H9 (cell line): ENCODE data around the gene GPR180. TPM values are rescaled to one million over a fixed set of nuclear protein-coding genes. Genes with fewer than 3 reads are reported as not detected.

ENCODE experiments used
- DNase-seq: peaks from one replicate; pipeline ENCODE4 v3.0.0-alpha.2; 2017
- H2AFZ ChIP-seq: one replicate; pipeline ENCODE4 v1.6.1; 2013; ENCODE audit warnings: mild to moderate bottlenecking, low read length, control low read depth, moderate library complexity
- H2AK5ac ChIP-seq: 2 replicates; pipeline ENCODE4 v1.6.1; 2013; ENCODE audit warnings: low read length, control low read depth, mixed read lengths; ENCODE audit not compliant: insufficient read length
- H2BK120ac ChIP-seq: one replicate; pipeline ENCODE4 v1.6.1; 2013; ENCODE audit warnings: low read depth, mild to moderate bottlenecking, low read length, control low read depth, inconsistent platforms; ENCODE audit not compliant: poor library complexity, severe bottlenecking
- H2BK12ac ChIP-seq: 2 replicates; pipeline ENCODE4 v1.6.1; 2013; ENCODE audit warnings: low read length, control low read depth, mixed read lengths, low read depth; ENCODE audit not compliant: insufficient read length
- H2BK15ac ChIP-seq: 2 replicates; pipeline ENCODE4 v1.6.1; 2013; ENCODE audit warnings: low read depth, low read length, control low read depth
- H2BK20ac ChIP-seq: one replicate; pipeline ENCODE4 v1.6.1; 2013; ENCODE audit warnings: low read depth, mild to moderate bottlenecking, low read length, control low read depth, inconsistent platforms; ENCODE audit not compliant: poor library complexity, severe bottlenecking
- H2BK5ac ChIP-seq: 2 replicates; pipeline ENCODE4 v1.6.1; 2013; ENCODE audit warnings: low read length, control low read depth, mixed read lengths; ENCODE audit not compliant: insufficient read length
- H3K14ac ChIP-seq: 2 replicates; pipeline ENCODE4 v1.6.1; 2013; ENCODE audit warnings: low read length, control low read depth; ENCODE audit not compliant: insufficient read depth
- H3K18ac ChIP-seq: 2 replicates; pipeline ENCODE4 v1.6.1; 2013; ENCODE audit warnings: low read depth, mild to moderate bottlenecking, mixed read lengths, low read length, control low read depth; ENCODE audit not compliant: insufficient read length
- H3K23ac ChIP-seq: 2 replicates; pipeline ENCODE4 v1.6.1; 2013; ENCODE audit warnings: low read length, control low read depth, mixed read lengths, low read depth; ENCODE audit not compliant: insufficient read length
- H3K23me2 ChIP-seq: 2 replicates; pipeline ENCODE4 v1.6.1; 2013; ENCODE audit warnings: low read depth, mild to moderate bottlenecking, mixed read lengths, low read length, control low read depth; ENCODE audit not compliant: insufficient read length, poor library complexity, severe bottlenecking
- H3K27ac ChIP-seq: 2 replicates; pipeline ENCODE4 v1.5.1; 2013; ENCODE audit warnings: low read length, control low read depth, mixed read lengths, low read depth; ENCODE audit not compliant: insufficient read length
- H3K27me3 ChIP-seq: 2 replicates; pipeline ENCODE4 v1.6.1; 2013; ENCODE audit warnings: low read length, control low read depth, inconsistent platforms; ENCODE audit not compliant: insufficient read depth
- H3K4ac ChIP-seq: 2 replicates; pipeline ENCODE4 v1.6.1; 2013; ENCODE audit warnings: low read depth, mild to moderate bottlenecking, control low read depth, inconsistent platforms, low read length, moderate library complexity
- H3K4me1 ChIP-seq: 2 replicates; pipeline ENCODE4 v1.6.1; 2013; ENCODE audit warnings: low read length, control low read depth, inconsistent platforms; ENCODE audit not compliant: insufficient read depth
- H3K4me2 ChIP-seq: 2 replicates; pipeline ENCODE4 v1.6.1; 2013; ENCODE audit warnings: low read length, control low read depth, mixed read lengths; ENCODE audit not compliant: insufficient read length, insufficient read depth
- H3K56ac ChIP-seq: 2 replicates; pipeline ENCODE4 v1.6.1; 2013; ENCODE audit warnings: low read depth, mild to moderate bottlenecking, mixed read lengths, low read length, control low read depth; ENCODE audit not compliant: insufficient read length
- H3K79me1 ChIP-seq: 2 replicates; pipeline ENCODE4 v1.6.1; 2013; ENCODE audit warnings: low read depth, mild to moderate bottlenecking, moderate library complexity, low read length, control low read depth, inconsistent platforms; ENCODE audit not compliant: insufficient read depth, poor library complexity, severe bottlenecking
- H3K79me2 ChIP-seq: 2 replicates; pipeline ENCODE4 v1.6.1; 2013; ENCODE audit warnings: low read length, control low read depth, inconsistent platforms; ENCODE audit not compliant: insufficient read depth
- H3K9ac ChIP-seq: 2 replicates; pipeline ENCODE4 v1.6.1; 2013; ENCODE audit warnings: low read length, control low read depth, mixed read lengths; ENCODE audit not compliant: insufficient read length; ENCODE audit errors: extremely low read depth
- H3K9me3 ChIP-seq: one replicate; pipeline ENCODE4 v1.6.1; 2013; ENCODE audit warnings: low read depth, low read length, inconsistent platforms; ENCODE audit not compliant: control insufficient read depth
- H3T11ph ChIP-seq: one replicate; pipeline ENCODE4 v1.6.1; 2013; ENCODE audit warnings: mild to moderate bottlenecking, low read length, control low read depth, inconsistent platforms
- H4K20me1 ChIP-seq: one replicate; pipeline ENCODE4 v1.6.1; 2013; ENCODE audit not compliant: control insufficient read depth, insufficient read length, insufficient read depth
- H4K5ac ChIP-seq: 2 replicates; pipeline ENCODE4 v1.6.1; 2013; ENCODE audit warnings: low read depth, mild to moderate bottlenecking, mixed read lengths, low read length, control low read depth; ENCODE audit not compliant: insufficient read length
- H4K8ac ChIP-seq: replicated peaks from 2 replicates; pipeline ENCODE4 v1.6.1; 2013; ENCODE audit warnings: low read length, control low read depth, mixed read lengths, low read depth; ENCODE audit not compliant: insufficient read length
- H4K91ac ChIP-seq: 2 replicates; pipeline ENCODE4 v1.6.1; 2013; ENCODE audit warnings: low read depth, mild to moderate bottlenecking, moderate library complexity, mixed read lengths, low read length, control low read depth; ENCODE audit not compliant: insufficient read length
- H3K27ac Mint-ChIP-seq, 3 experiments: 2 replicates in 2 of 3; 3 replicates in 1 of 3; pipeline ENCODE4 v1.8.0; 2020 to 2021; ENCODE audit warnings: mixed read lengths in 3 of 3, mild to moderate bottlenecking in 1 of 3, moderate library complexity in 1 of 3
- H3K27me3 Mint-ChIP-seq: 2 replicates; pipeline ENCODE4 v1.8.0; 2021; ENCODE audit warnings: low read depth, mild to moderate bottlenecking, moderate library complexity, mixed read lengths
- H3K36me3 Mint-ChIP-seq, 3 experiments: 2 replicates in 2 of 3; 3 replicates in 1 of 3; pipeline ENCODE4 v1.8.0; 2020 to 2021; ENCODE audit warnings: low read depth in 3 of 3, mixed read lengths in 3 of 3; ENCODE audit not compliant: insufficient read depth in 1 of 3
- H3K4me1 Mint-ChIP-seq, 2 experiments: 2 replicates each; pipeline ENCODE4 v1.8.0; 2020; ENCODE audit warnings: mixed read lengths in 2 of 2
- H3K4me3 Mint-ChIP-seq, 2 experiments: 2 replicates in 1 of 2; 3 replicates in 1 of 2; pipeline ENCODE4 v1.8.0; 2020 to 2021; ENCODE audit warnings: mild to moderate bottlenecking in 2 of 2, mixed read lengths in 2 of 2, moderate library complexity in 1 of 2
- H3K9me3 Mint-ChIP-seq, 2 experiments: 2 replicates in 1 of 2; 3 replicates in 1 of 2; pipeline ENCODE4 v1.8.0; 2020; ENCODE audit warnings: mild to moderate bottlenecking in 2 of 2, mixed read lengths in 2 of 2, moderate library complexity in 1 of 2
- CTCF ChIP-seq: fragments of 200-600 bp; sonication (generic); conservative IDR thresholded peaks from 3 replicates; pipeline ENCODE4 v1.8.0; 2021; ENCODE audit warnings: antibody characterized with exemption, mild to moderate bottlenecking
- WGBS: extraction: QIAGEN DNeasy Blood & Tissue Kit; methylation state at CpG from one replicate; pipeline ENCODE4 v1.1.7; 2013; ENCODE audit warnings: missing lambda C conversion rate, low lambda C conversion rate, mixed read lengths; ENCODE audit not compliant: insufficient read length; ENCODE audit errors: extremely low coverage; 5-methylcytosine and 5-hydroxymethylcytosine counted together
- total RNA-seq: library from RNA; stranded (reverse); gene quantifications from 2 replicates; pipeline ENCODE4 v1.2.1, GENCODE V29; 2021

Gene GPR180
- total RNA-seq, 1 experiment from 2014 or later, result 5.1 TPM

- H3K14ac ChIP-seq, result no peak overlapping the region
- H3K9me3 Mint-ChIP-seq, result no peaks in the 10 kb centered on the region
- no peak overlapping the region for H3K56ac ChIP-seq
- H3K4ac ChIP-seq, result no peak overlapping the region
- no peaks in the 10 kb centered on the region for H3K23me2 ChIP-seq
- no peak overlapping the region for H2BK15ac ChIP-seq
- H3K79me1 ChIP-seq, result no peaks in the 10 kb centered on the region
- H2BK12ac ChIP-seq, result no peak overlapping the region
- no peak overlapping the region for H3K9ac ChIP-seq
- H3K4me1 Mint-ChIP-seq, result peaks cover 24 to 25% of the 10 kb centered on the region in 2 experiments
- H3K36me3 Mint-ChIP-seq, result no peaks in the 10 kb centered on the region
- H2BK20ac ChIP-seq, result no peak overlapping the region
- no peak overlapping the region for H3K18ac ChIP-seq
- H4K8ac ChIP-seq, result no peak overlapping the region
- no peak overlapping the region for H2BK5ac ChIP-seq
- no peak overlapping the region for H2BK120ac ChIP-seq
- no peak overlapping the region for H3K27ac ChIP-seq
- no peak overlapping the region for H4K5ac ChIP-seq
- no peak overlapping the region for H3K23ac ChIP-seq
- H3K4me1 ChIP-seq, result peaks cover 2% of the 10 kb centered on the region; the same call in 1 of the 2 replicates
- peaks cover 9% of the 10 kb centered on the region for H3K27me3 Mint-ChIP-seq
- no peak overlapping the region for H3K4me2 ChIP-seq
- no peak overlapping the region for H2AK5ac ChIP-seq
- peak; percentile 42 for DNase-seq
- no peak for TF ChIP-seq CTCF
- no peak overlapping the region for H4K91ac ChIP-seq
- H3K27ac Mint-ChIP-seq, result peak overlapping the region in 1 of 3 experiments; percentile 83; a peak in 2 of 7 replicates
- no peaks in the 10 kb centered on the region for H3K9me3 ChIP-seq
- no peak overlapping the region for H3T11ph ChIP-seq
- H3K4me3 Mint-ChIP-seq, result no peak overlapping the region
- H4K20me1 ChIP-seq, result no peaks in the 10 kb centered on the region
- H3K27me3 ChIP-seq, result no peaks in the 10 kb centered on the region
- no peak overlapping the region for H2AFZ ChIP-seq
- WGBS, result no CpG with 5 or more reads among the region's 5 CpGs
- H3K79me2 ChIP-seq, result no peaks in the 10 kb centered on the region
Measured at GRCh38 chr13:94673851-94674250, 72.2 kb downstream of the GPR180 start.
